HepG2 (cell line): ENCODE results near the gene CASKIN1. TPM values are rescaled to one million over a fixed set of nuclear protein-coding genes. Genes with fewer than 3 reads are reported as not detected.

Experiments
- ATM ChIP-seq: fragments of 450-650 bp; IDR thresholded peaks from 2 replicates; pipeline ENCODE4 v1.7.1; 2017; ENCODE audit warnings: mild to moderate bottlenecking, borderline replicate concordance
- JUNB ChIP-seq: sonication (generic); formaldehyde crosslinking; IDR thresholded peaks from 2 replicates; pipeline ENCODE4 v1.8.0; 2022; ENCODE audit warnings: missing genetic modification reagents, mild to moderate bottlenecking, borderline replicate concordance
- MTA3 ChIP-seq: sonication (generic); formaldehyde crosslinking; IDR thresholded peaks from 2 replicates; pipeline ENCODE4 v1.4.0; 2020; ENCODE audit warnings: missing genetic modification reagents
- NRL ChIP-seq: sonication (generic); formaldehyde crosslinking; IDR thresholded peaks from 2 replicates; pipeline ENCODE4 v1.5.0; 2020; ENCODE audit warnings: missing genetic modification reagents, mild to moderate bottlenecking, moderate library complexity, borderline replicate concordance
- SYNCRIP ChIP-seq: fragments of 200-400 bp; formaldehyde crosslinking; IDR thresholded peaks from 2 replicates; pipeline ENCODE4 v1.6.1; 2018; ENCODE audit warnings: mild to moderate bottlenecking, low read depth, low read length; ENCODE audit not compliant: insufficient read depth
- TP53 ChIP-seq: sonication (generic); formaldehyde crosslinking; conservative IDR thresholded peaks from 2 replicates; pipeline ENCODE4 v1.4.0; 2020; ENCODE audit warnings: missing genetic modification reagents
- ZNF234 ChIP-seq: sonication (generic); formaldehyde crosslinking; conservative IDR thresholded peaks from 2 replicates; pipeline ENCODE4 v1.5.1; 2020; ENCODE audit warnings: mild to moderate bottlenecking, missing genetic modification reagents
- ZNF460 ChIP-seq: sonication (generic); formaldehyde crosslinking; IDR thresholded peaks from 2 replicates; pipeline ENCODE4 v1.5.1; 2020; ENCODE audit warnings: missing genetic modification reagents, mild to moderate bottlenecking, borderline replicate concordance
- ZNF550 ChIP-seq: sonication (generic); formaldehyde crosslinking; IDR thresholded peaks from 2 replicates; pipeline ENCODE4 v1.4.0; 2020; ENCODE audit warnings: mild to moderate bottlenecking, missing genetic modification reagents, borderline replicate concordance
- ZNF780A ChIP-seq: sonication (generic); formaldehyde crosslinking; IDR thresholded peaks from 2 replicates; pipeline ENCODE4 v1.8.0; 2022; ENCODE audit warnings: mild to moderate bottlenecking, missing genetic modification reagents, moderate library complexity
- ZNF883 ChIP-seq: sonication (generic); formaldehyde crosslinking; IDR thresholded peaks from 2 replicates; pipeline ENCODE4 v1.5.1; 2020; ENCODE audit warnings: mild to moderate bottlenecking, missing genetic modification reagents; ENCODE audit errors: not compliant biosample characterization
- polyA plus RNA-seq, 8 experiments: library from polyadenylated mRNA; depleted of rRNA in 3 of 8; stranded (reverse) in 7 of 8; unstranded in 1 of 8; fragments of >200 nt; fragmentation: Illumina TruSeq in 4 of 8; extraction: Trizol in 4 of 8; gene quantifications; 2 replicates each; pipeline versions ENCODE4 v1.2.1 to v1.2.3, GENCODE V29; 2011 to 2016; ENCODE audit warnings: low read depth in 4 of 8, missing spikeins in 1 of 8, mixed read lengths in 1 of 8; ENCODE audit not compliant: insufficient read depth in 1 of 8
- total RNA-seq, 5 experiments: library from RNA; depleted of rRNA; stranded (reverse); fragments of >200 nt; fragmentation: Illumina TruSeq; extraction: Trizol; gene quantifications; 2 replicates each; pipeline ENCODE4 v1.2.3, GENCODE V29; 2016; ENCODE audit warnings: low read depth in 1 of 5
- TF ChIP-seq, protein P1 (sequence below): sonication (generic); formaldehyde crosslinking; IDR thresholded peaks from 2 replicates; pipeline ENCODE4 v1.9.0; 2021; ENCODE audit warnings: missing genetic modification reagents, mild to moderate bottlenecking, borderline replicate concordance
- TF ChIP-seq, protein P2 (sequence below): sonication (generic); formaldehyde crosslinking; IDR thresholded peaks from 2 replicates; pipeline ENCODE4 v1.5.1; 2020; ENCODE audit warnings: missing genetic modification reagents, mild to moderate bottlenecking, borderline replicate concordance
- TF ChIP-seq, protein P3 (sequence below): sonication (generic); formaldehyde crosslinking; IDR thresholded peaks from 2 replicates; pipeline ENCODE4 v1.5.0; 2020; ENCODE audit warnings: mild to moderate bottlenecking, missing genetic modification reagents, borderline replicate concordance
- TF ChIP-seq, protein P4 (sequence below): sonication (generic); formaldehyde crosslinking; IDR thresholded peaks from 2 replicates; pipeline ENCODE4 v1.4.0; 2020; ENCODE audit warnings: missing genetic modification reagents
- TF ChIP-seq, protein P5 (sequence below): sonication (generic); formaldehyde crosslinking; IDR thresholded peaks from 2 replicates; pipeline ENCODE4 v1.4.0; 2020; ENCODE audit warnings: missing genetic modification reagents

Gene CASKIN1
- total and polyA plus RNA-seq, 2 of the 13 experiments (the other 11 are each of a cell fraction or from before 2014, with no cell fraction given) = 1.2 to 2.2 TPM

DNA sequence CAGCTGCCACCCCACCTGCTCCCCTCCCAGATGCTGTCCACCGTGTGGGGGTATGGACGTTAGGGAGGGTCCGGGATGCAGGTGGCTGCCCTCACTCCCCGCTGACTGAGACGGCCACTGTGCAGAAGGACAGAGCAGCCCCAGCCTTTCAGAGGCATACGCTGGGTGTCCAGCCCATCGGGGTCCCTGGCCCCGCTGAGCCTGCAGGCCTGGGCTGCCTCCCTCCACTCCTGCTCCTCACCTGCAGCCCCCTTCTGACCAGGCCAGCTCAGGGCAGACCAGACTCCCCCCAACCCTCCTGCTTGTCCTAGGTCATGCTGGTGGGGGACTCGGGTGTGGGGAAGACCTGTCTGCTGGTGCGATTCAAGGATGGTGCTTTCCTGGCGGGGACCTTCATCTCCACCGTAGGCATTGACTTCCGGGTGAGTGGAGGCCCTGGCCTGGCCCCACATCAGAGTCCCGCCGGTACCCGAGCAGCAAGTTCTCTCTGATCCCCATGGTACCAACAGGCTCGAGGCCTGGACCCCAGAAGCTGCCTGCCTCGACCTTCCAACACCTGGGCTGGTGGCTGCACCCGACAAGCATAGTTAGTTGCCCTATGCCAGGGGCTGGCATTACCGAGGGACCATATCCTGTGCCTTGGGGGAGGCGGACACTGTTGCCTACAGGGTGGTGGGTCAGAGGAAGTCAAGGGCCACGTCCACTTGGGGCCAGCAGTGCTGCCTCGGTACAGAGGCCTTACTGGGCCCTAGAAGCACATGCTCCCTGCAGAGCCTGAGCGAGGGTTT lies 46.6 kb downstream of the CASKIN1 start (continued):
- TF ChIP-seq, protein P1, sequence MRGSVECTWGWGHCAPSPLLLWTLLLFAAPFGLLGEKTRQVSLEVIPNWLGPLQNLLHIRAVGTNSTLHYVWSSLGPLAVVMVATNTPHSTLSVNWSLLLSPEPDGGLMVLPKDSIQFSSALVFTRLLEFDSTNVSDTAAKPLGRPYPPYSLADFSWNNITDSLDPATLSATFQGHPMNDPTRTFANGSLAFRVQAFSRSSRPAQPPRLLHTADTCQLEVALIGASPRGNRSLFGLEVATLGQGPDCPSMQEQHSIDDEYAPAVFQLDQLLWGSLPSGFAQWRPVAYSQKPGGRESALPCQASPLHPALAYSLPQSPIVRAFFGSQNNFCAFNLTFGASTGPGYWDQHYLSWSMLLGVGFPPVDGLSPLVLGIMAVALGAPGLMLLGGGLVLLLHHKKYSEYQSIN = no peak
- TF ChIP-seq TP53 (CRISPR knock-in tag) (no peak), NRL (CRISPR knock-in tag) (peak; percentile 27; the same call in 1 of the 2 replicates), MTA3 (CRISPR knock-in tag) (no peak), ZNF460 (CRISPR knock-in tag) (no peak), ZNF780A (CRISPR knock-in tag) (no peak), ZNF234 (peak; percentile 25; the same call in 1 of the 2 replicates), ATM (no peak), SYNCRIP (no peak), JUNB (CRISPR knock-in tag) (no peak), ZNF883 (peak; percentile 63), ZNF550 (CRISPR knock-in tag) (no peak)
- TF ChIP-seq, protein P2, sequence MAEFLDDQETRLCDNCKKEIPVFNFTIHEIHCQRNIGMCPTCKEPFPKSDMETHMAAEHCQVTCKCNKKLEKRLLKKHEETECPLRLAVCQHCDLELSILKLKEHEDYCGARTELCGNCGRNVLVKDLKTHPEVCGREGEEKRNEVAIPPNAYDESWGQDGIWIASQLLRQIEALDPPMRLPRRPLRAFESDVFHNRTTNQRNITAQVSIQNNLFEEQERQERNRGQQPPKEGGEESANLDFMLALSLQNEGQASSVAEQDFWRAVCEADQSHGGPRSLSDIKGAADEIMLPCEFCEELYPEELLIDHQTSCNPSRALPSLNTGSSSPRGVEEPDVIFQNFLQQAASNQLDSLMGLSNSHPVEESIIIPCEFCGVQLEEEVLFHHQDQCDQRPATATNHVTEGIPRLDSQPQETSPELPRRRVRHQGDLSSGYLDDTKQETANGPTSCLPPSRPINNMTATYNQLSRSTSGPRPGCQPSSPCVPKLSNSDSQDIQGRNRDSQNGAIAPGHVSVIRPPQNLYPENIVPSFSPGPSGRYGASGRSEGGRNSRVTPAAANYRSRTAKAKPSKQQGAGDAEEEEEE = no peak
- TF ChIP-seq, protein P3, sequence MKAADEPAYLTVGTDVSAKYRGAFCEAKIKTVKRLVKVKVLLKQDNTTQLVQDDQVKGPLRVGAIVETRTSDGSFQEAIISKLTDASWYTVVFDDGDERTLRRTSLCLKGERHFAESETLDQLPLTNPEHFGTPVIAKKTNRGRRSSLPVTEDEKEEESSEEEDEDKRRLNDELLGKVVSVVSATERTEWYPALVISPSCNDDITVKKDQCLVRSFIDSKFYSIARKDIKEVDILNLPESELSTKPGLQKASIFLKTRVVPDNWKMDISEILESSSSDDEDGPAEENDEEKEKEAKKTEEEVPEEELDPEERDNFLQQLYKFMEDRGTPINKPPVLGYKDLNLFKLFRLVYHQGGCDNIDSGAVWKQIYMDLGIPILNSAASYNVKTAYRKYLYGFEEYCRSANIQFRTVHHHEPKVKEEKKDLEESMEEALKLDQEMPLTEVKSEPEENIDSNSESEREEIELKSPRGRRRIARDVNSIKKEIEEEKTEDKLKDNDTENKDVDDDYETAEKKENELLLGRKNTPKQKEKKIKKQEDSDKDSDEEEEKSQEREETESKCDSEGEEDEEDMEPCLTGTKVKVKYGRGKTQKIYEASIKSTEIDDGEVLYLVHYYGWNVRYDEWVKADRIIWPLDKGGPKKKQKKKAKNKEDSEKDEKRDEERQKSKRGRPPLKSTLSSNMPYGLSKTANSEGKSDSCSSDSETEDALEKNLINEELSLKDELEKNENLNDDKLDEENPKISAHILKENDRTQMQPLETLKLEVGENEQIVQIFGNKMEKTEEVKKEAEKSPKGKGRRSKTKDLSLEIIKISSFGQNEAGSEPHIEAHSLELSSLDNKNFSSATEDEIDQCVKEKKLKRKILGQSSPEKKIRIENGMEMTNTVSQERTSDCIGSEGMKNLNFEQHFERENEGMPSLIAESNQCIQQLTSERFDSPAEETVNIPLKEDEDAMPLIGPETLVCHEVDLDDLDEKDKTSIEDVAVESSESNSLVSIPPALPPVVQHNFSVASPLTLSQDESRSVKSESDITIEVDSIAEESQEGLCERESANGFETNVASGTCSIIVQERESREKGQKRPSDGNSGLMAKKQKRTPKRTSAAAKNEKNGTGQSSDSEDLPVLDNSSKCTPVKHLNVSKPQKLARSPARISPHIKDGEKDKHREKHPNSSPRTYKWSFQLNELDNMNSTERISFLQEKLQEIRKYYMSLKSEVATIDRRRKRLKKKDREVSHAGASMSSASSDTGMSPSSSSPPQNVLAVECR (CRISPR knock-in tag) = peak; percentile 8; the same call in 1 of the 2 replicates
- TF ChIP-seq, protein P4, sequence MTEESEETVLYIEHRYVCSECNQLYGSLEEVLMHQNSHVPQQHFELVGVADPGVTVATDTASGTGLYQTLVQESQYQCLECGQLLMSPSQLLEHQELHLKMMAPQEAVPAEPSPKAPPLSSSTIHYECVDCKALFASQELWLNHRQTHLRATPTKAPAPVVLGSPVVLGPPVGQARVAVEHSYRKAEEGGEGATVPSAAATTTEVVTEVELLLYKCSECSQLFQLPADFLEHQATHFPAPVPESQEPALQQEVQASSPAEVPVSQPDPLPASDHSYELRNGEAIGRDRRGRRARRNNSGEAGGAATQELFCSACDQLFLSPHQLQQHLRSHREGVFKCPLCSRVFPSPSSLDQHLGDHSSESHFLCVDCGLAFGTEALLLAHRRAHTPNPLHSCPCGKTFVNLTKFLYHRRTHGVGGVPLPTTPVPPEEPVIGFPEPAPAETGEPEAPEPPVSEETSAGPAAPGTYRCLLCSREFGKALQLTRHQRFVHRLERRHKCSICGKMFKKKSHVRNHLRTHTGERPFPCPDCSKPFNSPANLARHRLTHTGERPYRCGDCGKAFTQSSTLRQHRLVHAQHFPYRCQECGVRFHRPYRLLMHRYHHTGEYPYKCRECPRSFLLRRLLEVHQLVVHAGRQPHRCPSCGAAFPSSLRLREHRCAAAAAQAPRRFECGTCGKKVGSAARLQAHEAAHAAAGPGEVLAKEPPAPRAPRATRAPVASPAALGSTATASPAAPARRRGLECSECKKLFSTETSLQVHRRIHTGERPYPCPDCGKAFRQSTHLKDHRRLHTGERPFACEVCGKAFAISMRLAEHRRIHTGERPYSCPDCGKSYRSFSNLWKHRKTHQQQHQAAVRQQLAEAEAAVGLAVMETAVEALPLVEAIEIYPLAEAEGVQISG (CRISPR knock-in tag) = peak; percentile 54
- TF ChIP-seq, protein P5, sequence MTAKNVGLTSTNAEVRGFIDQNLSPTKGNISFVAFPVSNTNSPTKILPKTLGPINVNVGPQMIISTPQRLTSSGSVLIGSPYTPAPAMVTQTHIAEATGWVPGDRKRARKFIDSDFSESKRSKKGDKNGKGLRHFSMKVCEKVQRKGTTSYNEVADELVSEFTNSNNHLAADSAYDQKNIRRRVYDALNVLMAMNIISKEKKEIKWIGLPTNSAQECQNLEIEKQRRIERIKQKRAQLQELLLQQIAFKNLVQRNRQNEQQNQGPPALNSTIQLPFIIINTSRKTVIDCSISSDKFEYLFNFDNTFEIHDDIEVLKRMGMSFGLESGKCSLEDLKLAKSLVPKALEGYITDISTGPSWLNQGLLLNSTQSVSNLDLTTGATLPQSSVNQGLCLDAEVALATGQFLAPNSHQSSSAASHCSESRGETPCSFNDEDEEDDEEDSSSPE (CRISPR knock-in tag) = peak; percentile 7; the same call in 1 of the 2 replicates
